NCI-H1048 (cell line): ENCODE data around the gene BMPR1A.
"Not testable (repeated sequence)": the region's sequence is repeated elsewhere in the genome, so short reads cannot be mapped to it uniquely, and the experiment has no call there.

Experiments used
- DNase-seq: peaks from one replicate; lab custom pipeline; 2025; lab: John Stamatoyannopoulos, UW

Gene BMPR1A

GRCh38 chr10:86849181-86849894, 92.9 kb downstream of the BMPR1A start:
- no peak for DNase-seq

- no peak for DNase-seq
These were observed 94.1 kb downstream of the BMPR1A start for GRCh38 chr10:86850481-86850880.

- DNase-seq: no peak
These were observed 95.1 kb downstream of the BMPR1A start for GRCh38 chr10:86851328-86852207.

GRCh38 chr10:86853582-86853981, 97.2 kb downstream of the BMPR1A start:
- not testable (repeated sequence) for DNase-seq

- DNase-seq: no peak
These were observed 99.1 kb downstream of the BMPR1A start for GRCh38 chr10:86855513-86855912.

GRCh38 chr10:86856156-86856555, 99.7 kb downstream of the BMPR1A start:
- DNase-seq: no peak

GRCh38 chr10:86857128-86857721, 100.8 kb downstream of the BMPR1A start:
- no peak for DNase-seq

- no peak for DNase-seq
These were observed 101.6 kb downstream of the BMPR1A start for GRCh38 chr10:86858011-86858410.

GRCh38 chr10:86861351-86861750, 104.9 kb downstream of the BMPR1A start:
- DNase-seq: no peak

- DNase-seq: no peak
These were observed 106.0 kb downstream of the BMPR1A start for GRCh38 chr10:86862373-86862772.

GRCh38 chr10:86862786-86863483, 106.5 kb downstream of the BMPR1A start:
- no peak for DNase-seq

- DNase-seq: no peak
These were observed 107.0 kb downstream of the BMPR1A start for GRCh38 chr10:86863484-86863842.

- DNase-seq: not testable (repeated sequence)
These were observed 108.8 kb downstream of the BMPR1A start for GRCh38 chr10:86865011-86865811.

- DNase-seq: no peak
These were observed 110.7 kb downstream of the BMPR1A start for GRCh38 chr10:86867149-86867548.

GRCh38 chr10:86868353-86868752, 111.9 kb downstream of the BMPR1A start:
- no peak for DNase-seq

GRCh38 chr10:86870679-86871078, 114.3 kb downstream of the BMPR1A start:
- no peak for DNase-seq

GRCh38 chr10:86871563-86872183, 115.3 kb downstream of the BMPR1A start:
- DNase-seq: no peak

GRCh38 chr10:86872757-86873156, 116.3 kb downstream of the BMPR1A start:
- DNase-seq: no peak

- DNase-seq: no peak
These were observed 120.3 kb downstream of the BMPR1A start for GRCh38 chr10:86876748-86877147.

GRCh38 chr10:86878983-86879713, 122.7 kb downstream of the BMPR1A start:
- no peak for DNase-seq
